GM12878 (cell line): Measurements from ENCODE around the gene STAT3. TPM values are rescaled to one million over a fixed set of nuclear protein-coding genes. Genes with fewer than 3 reads are reported as not detected.

Experiments used
- ATAC-seq: fragments of 200-7000 bp; cut with Tn5 transposase; 3 replicates; pipeline ENCODE4 v1.9.1; 2020; ENCODE audit warnings: mild to moderate bottlenecking, moderate library complexity
- BruUV-seq: library from RNA; stranded (reverse); fragments of 400-500 nt; replicated peaks from 2 replicates; lab custom pipeline; 2021; lab: Mats Ljungman, UMichigan
- CTCF ChIA-PET: fragments of 300-600 bp; sonication (Branson Sonifier 250); formaldehyde crosslinking; extraction: SDS; loops from one replicate; lab custom pipeline; 2021; ENCODE audit warnings: inconsistent platforms; lab: Yijun Ruan, JAX
- POLR2A ChIA-PET: fragments of 350-600 bp; formaldehyde crosslinking; extraction: SDS; loops from one replicate; lab custom pipeline; 2021; ENCODE audit warnings: inconsistent platforms; lab: Charles Lee
- RAD21 ChIA-PET: fragments of 300-600 bp; sonication (Branson Sonifier 250); formaldehyde crosslinking; loops from one replicate; lab custom pipeline; 2023; ENCODE audit warnings: antibody characterized with exemption; ENCODE audit not compliant: unreplicated experiment; lab: Charles Lee
- SMC1A ChIA-PET: fragments of 300-600 bp; sonication (Branson Sonifier 250); formaldehyde crosslinking; loops from one replicate; lab custom pipeline; 2023; ENCODE audit not compliant: unreplicated experiment, uncharacterized antibody; lab: Charles Lee
- DNase-seq: peaks from one replicate; pipeline ENCODE4 v3.0.0-alpha.2; 2011; ENCODE audit warnings: low read depth, low spot score
- FAIRE-seq: peaks from 3 replicates; lab custom pipeline; 2011; peaks lifted over from hg19 to GRCh38; lab: Jason Lieb, UNC
- H2AFZ ChIP-seq: 2 replicates; pipeline ENCODE4 v1.6.0; 2011; ENCODE audit warnings: low read depth, low read length, control low read depth; ENCODE audit not compliant: control insufficient read depth
- H3K27ac ChIP-seq: 2 replicates; pipeline ENCODE4 v1.5.1; 2011; ENCODE audit warnings: control low read depth; ENCODE audit not compliant: control insufficient read depth, insufficient read depth
- H3K27me3 ChIP-seq, 2 experiments: replicated peaks in 1 of 2; 2 replicates each; pipeline versions ENCODE4 v1.6.0 to v1.6.1; 2011; ENCODE audit warnings: low read length in 1 of 2; ENCODE audit not compliant: control insufficient read depth in 2 of 2, insufficient read depth in 2 of 2
- H3K36me3 ChIP-seq, 2 experiments: 2 replicates each; pipeline ENCODE4 v1.5.1; 2011; ENCODE audit warnings: low read length in 1 of 2; ENCODE audit not compliant: control insufficient read depth in 2 of 2, insufficient read depth in 2 of 2
- H3K4me1 ChIP-seq: 2 replicates; pipeline ENCODE4 v1.6.1; 2011; ENCODE audit warnings: mild to moderate bottlenecking, low read length, moderate library complexity, mixed read lengths; ENCODE audit not compliant: control insufficient read depth, insufficient read depth
- H3K4me2 ChIP-seq: 2 replicates; pipeline ENCODE4 v1.6.0; 2011; ENCODE audit warnings: control low read depth; ENCODE audit not compliant: control insufficient read depth, insufficient read depth
- H3K4me3 ChIP-seq: fragments of 200-600 bp; sonication (generic); 2 replicates; pipeline ENCODE4 v1.5.1; 2016
- H3K79me2 ChIP-seq: 2 replicates; pipeline ENCODE4 v1.6.0; 2011; ENCODE audit warnings: low read length; ENCODE audit not compliant: control insufficient read depth, insufficient read depth
- H3K9ac ChIP-seq: 2 replicates; pipeline ENCODE4 v1.8.0; 2011; ENCODE audit warnings: low read length, control low read depth, mixed read lengths; ENCODE audit not compliant: control insufficient read depth, insufficient read depth
- H3K9me3 ChIP-seq: replicated peaks from 3 replicates; pipeline ENCODE4 v1.5.1; 2011; ENCODE audit warnings: mild to moderate bottlenecking, low read length; ENCODE audit not compliant: control insufficient read depth, insufficient read depth
- H4K20me1 ChIP-seq: 2 replicates; pipeline ENCODE4 v1.6.0; 2011; ENCODE audit not compliant: control insufficient read depth, insufficient read depth
- MLLT1 ChIP-seq: fragments of 450-650 bp; IDR thresholded peaks from 2 replicates; pipeline ENCODE4 v1.6.1; 2016; ENCODE audit warnings: mild to moderate bottlenecking
- MYB ChIP-seq: fragments of 150-350 bp; IDR thresholded peaks from 2 replicates; pipeline ENCODE4 v1.6.1; 2014; ENCODE audit warnings: mild to moderate bottlenecking, low read depth, low read length, borderline replicate concordance
- NFYB ChIP-seq: IDR thresholded peaks from 2 replicates; pipeline ENCODE4 v1.6.1; 2011; ENCODE audit warnings: low read depth, mild to moderate bottlenecking, low read length, improper control_type of control experiment, moderate library complexity; ENCODE audit not compliant: insufficient read depth
- NR2C1 ChIP-seq: fragments of 450-650 bp; IDR thresholded peaks from 2 replicates; pipeline ENCODE4 v1.6.1; 2017; ENCODE audit warnings: antibody characterized with exemption, mild to moderate bottlenecking, moderate library complexity
- PAX8 ChIP-seq: fragments of 450-650 bp; IDR thresholded peaks from 2 replicates; pipeline ENCODE4 v1.6.1; 2017; ENCODE audit warnings: mild to moderate bottlenecking, moderate library complexity
- RELA ChIP-seq: fragments of 450-650 bp; IDR thresholded peaks from 2 replicates; pipeline ENCODE4 v1.8.0; 2014; ENCODE audit warnings: borderline replicate concordance; ENCODE audit not compliant: partially characterized antibody
- REST ChIP-seq: IDR thresholded peaks from 2 replicates; pipeline ENCODE4 v1.6.1; 2012; ENCODE audit warnings: mild to moderate bottlenecking, low read depth, low read length
- SMC3 ChIP-seq: IDR thresholded peaks from 2 replicates; pipeline ENCODE4 v1.6.1; 2011; ENCODE audit warnings: low read length, improper control_type of control experiment, borderline replicate concordance
- SUPT20H ChIP-seq: IDR thresholded peaks from 2 replicates; pipeline ENCODE4 v1.6.1; 2011; ENCODE audit warnings: low read depth, mild to moderate bottlenecking, low read length, moderate library complexity, borderline replicate concordance; ENCODE audit not compliant: control insufficient read depth
- YY1 ChIP-seq: IDR thresholded peaks from 2 replicates; pipeline ENCODE4 v1.6.1; 2011; ENCODE audit warnings: low read depth, mild to moderate bottlenecking, low read length
- ZNF687 ChIP-seq: fragments of 450-650 bp; IDR thresholded peaks from 2 replicates; pipeline ENCODE4 v1.6.1; 2017; ENCODE audit warnings: mild to moderate bottlenecking, moderate library complexity
- WGBS: methylation state at CpG from one replicate; pipeline ENCODE4 v1.1.6; 2016; ENCODE audit warnings: low lambda C conversion rate; ENCODE audit not compliant: insufficient replicate concordance, insufficient coverage; ENCODE audit errors: missing lambda C conversion rate; 5-methylcytosine and 5-hydroxymethylcytosine counted together
- in situ Hi-C: fragments of 300-500 bp; cut with MboI; formaldehyde crosslinking; loops from 9 replicates; pipeline ENCODE4 v1.14.3; 2018; ENCODE audit warnings: mixed read lengths
- intact Hi-C: fragments of 100-400 bp; cut with micrococcal nuclease; formaldehyde crosslinking; loops from one replicate; pipeline ENCODE4 v1.14.2; 2022; ENCODE audit not compliant: unreplicated experiment
- polyA plus RNA-seq, 11 experiments: library from polyadenylated mRNA; depleted of rRNA in 4 of 11; unstranded in 6 of 11; stranded (reverse) in 5 of 11; fragments of >200 nt; fragmentation: Nextera tagmentation in 4 of 11; fragmentation: Illumina TruSeq in 1 of 11; extraction: Ambion mirVana in 4 of 11; extraction: Trizol in 1 of 11; gene quantifications; 1 replicate in 1 of 11; 2 replicates in 10 of 11; pipeline versions ENCODE4 v1.2.1 to v1.2.3, GENCODE V29; 2011 to 2016; ENCODE audit warnings: inconsistent platforms in 2 of 11, missing spikeins in 2 of 11, low read depth in 1 of 11
- total RNA-seq, 4 experiments: library from RNA; depleted of rRNA in 3 of 4; stranded (reverse); fragments of >200 nt in 3 of 4; fragmentation: Illumina TruSeq in 1 of 4; extraction: Trizol in 1 of 4; gene quantifications; 2 replicates each; pipeline versions ENCODE4 v1.2.1 to v1.2.3, GENCODE V29; 2013 to 2021

Gene STAT3
- total and polyA plus RNA-seq, 10 of the 15 experiments (the other 5 are each of a cell fraction or from before 2014, with no cell fraction given) = 18.4 to 96.4 (median 60.9) TPM

- DNase-seq = no peak
- Histone ChIP-seq H3K36me3 (peaks cover 0 to 8% of the 10 kb centered on the region in 2 experiments; a peak in 1 of 4 replicates), H3K4me1 (peaks cover 23% of the 10 kb centered on the region), H3K4me3 (peak within 1 kb of the TSS; percentile 91), H3K4me2 (peak within 1 kb of the TSS; percentile 88), H3K27me3 (no peaks in the 10 kb centered on the region), H4K20me1 (no peaks in the 10 kb centered on the region), H2AFZ (peak within 1 kb of the TSS; percentile 61), H3K27ac (peak within 1 kb of the TSS; percentile 79), H3K79me2 (peaks cover 38% of the 10 kb centered on the region), H3K9ac (peak within 1 kb of the TSS; percentile 90), H3K9me3 (no peaks in the 10 kb centered on the region)
- FAIRE-seq = no peak
- SMC1A ChIA-PET = interaction anchor here (0.6 to 2.6 kb wide), 3 partner anchors 38 to 39 kb away, joined by 3 to 15 read pairs (median 4); no protein-coding TSS in a partner anchor
- CTCF ChIA-PET = interaction anchor here (1.1 to 2.7 kb wide), 6 partner anchors 9 to 115 kb away, joined by 3 to 14 read pairs (median 9); no protein-coding TSS in a partner anchor
- BruUV-seq = no TSS peak
- POLR2A ChIA-PET = interaction anchor here (0.6 to 3.1 kb wide), 9 partner anchors 11 to 273 kb away, joined by 3 to 9 read pairs (median 5); partner anchors contain the start of genes STAT3 and STAT5B
- in situ Hi-C loops = no loop called here
- RAD21 ChIA-PET = interaction anchor here (0.6 to 4.1 kb wide), 8 partner anchors 38 to 442 kb away, joined by 3 to 21 read pairs (median 6); partner anchors contain the start of gene GHDC
- intact Hi-C loops = loop anchor here (5.0 kb wide), 1 partner anchor 106 kb away; the partner anchor contains the start of gene KCNH4
- ATAC-seq = peak; percentile 85
- under 1% methylated on average over 56 of the region's 88 CpGs for WGBS
- TF ChIP-seq MYB (0 out of 2 replicates have a peak, but pooled peaks have one; percentile 22), MLLT1 (0 out of 2 replicates have a peak, but pooled peaks have one; percentile 7), NFYB (0 out of 2 replicates have a peak, but pooled peaks have one; percentile 7), NR2C1 (no peak), REST (no peak), PAX8 (0 out of 2 replicates have a peak, but pooled peaks have one; percentile 63), YY1 (peak; percentile 35; the same call in 1 of the 2 replicates), ZNF687 (0 out of 2 replicates have a peak, but pooled peaks have one; percentile 18), RELA (peak; percentile 23), SMC3 (no peak), SUPT20H (no peak)
Observed at GRCh38 chr17:42287977-42288802, 100.1 kb downstream of the STAT3 start, which contains the start of gene STAT5A. STAT5A (plus strand) TSS chr17:42288498; CDS start chr17:42289412, 914 bp downstream.
